Activated CD4-positive, alpha-beta T cell treated with anti-CD3 and anti-CD28 coated beads for 36 hours (primary cell): Measurements from ENCODE around the gene MAP4K4. TPM values are rescaled to one million over a fixed set of nuclear protein-coding genes. Genes with fewer than 3 reads are reported as not detected.
"Not testable (repeated sequence)": the region's sequence is repeated elsewhere in the genome, so short reads cannot be mapped to it uniquely, and the experiment has no call there.

Experiments
- ATAC-seq: fragments of 200-7000 bp; cut with Tn5 transposase; one replicate; pipeline ENCODE4 v1.10.0; 2021; ENCODE audit warnings: mild to moderate bottlenecking, moderate library complexity
- CTCF ChIA-PET: fragments of 350-600 bp; sonication (Branson Sonifier 250); formaldehyde crosslinking; loops from one replicate; lab custom pipeline; 2021; ENCODE audit warnings: antibody characterized with exemption; lab: Charles Lee
- POLR2A ChIA-PET: fragments of 350-600 bp; sonication (Branson Sonifier 250); formaldehyde crosslinking; loops from one replicate; lab custom pipeline; 2021; ENCODE audit warnings: antibody characterized with exemption, inconsistent platforms; lab: Charles Lee
- DNase-seq: peaks from one replicate; pipeline ENCODE4 v3.0.0-alpha.2; 2020
- H3K27ac Mint-ChIP-seq: one replicate; pipeline ENCODE4 v1.8.0; 2021; ENCODE audit warnings: mixed read lengths
- H3K27me3 Mint-ChIP-seq: one replicate; pipeline ENCODE4 v1.8.0; 2021; ENCODE audit warnings: mixed read lengths
- H3K36me3 Mint-ChIP-seq: one replicate; pipeline ENCODE4 v1.8.0; 2021; ENCODE audit warnings: low read depth, mixed read lengths
- H3K4me1 Mint-ChIP-seq: one replicate; pipeline ENCODE4 v1.8.0; 2021; ENCODE audit warnings: mixed read lengths
- H3K4me3 Mint-ChIP-seq: one replicate; pipeline ENCODE4 v1.8.0; 2021; ENCODE audit warnings: mild to moderate bottlenecking, moderate library complexity, mixed read lengths
- H3K9me3 Mint-ChIP-seq: one replicate; pipeline ENCODE4 v1.8.0; 2021; ENCODE audit warnings: low read depth, mixed read lengths
- intact Hi-C, 2 experiments: fragments of 100-400 bp; cut with DNase I in 1 of 2; cut with micrococcal nuclease in 1 of 2; formaldehyde crosslinking; loops; one replicate each; pipeline versions ENCODE4 v1.14.2 to v1.15.1; 2022 to 2024; cut with DNase I, micrococcal nuclease
- total RNA-seq, 2 experiments: library from RNA; stranded (reverse); gene quantifications; one replicate each; pipeline ENCODE4 v1.2.3, GENCODE V29; 2021

MAP4K4 gene
- total RNA-seq, 2 experiments from 2014 or later: 62.3 to 70.2 TPM

GRCh38 chr2:101742547-101742946, 45.0 kb downstream of the MAP4K4 start:
- POLR2A ChIA-PET: interaction anchor here (0.6 kb wide), 1 partner anchor 150 kb away, joined by 3 read pairs; no protein-coding TSS in a partner anchor
- DNase-seq: no peak
- intact Hi-C loops: no loop called here
- H3K27ac Mint-ChIP-seq: peak overlapping the region; percentile 58
- peaks cover 85% of the 10 kb centered on the region for H3K4me1 Mint-ChIP-seq
- no peaks in the 10 kb centered on the region for H3K27me3 Mint-ChIP-seq
- no peak overlapping the region for H3K4me3 Mint-ChIP-seq
- no peaks in the 10 kb centered on the region for H3K9me3 Mint-ChIP-seq
- CTCF ChIA-PET: interaction anchor here (0.7 to 2.8 kb wide), 5 partner anchors 9 to 46 kb away, joined by 3 to 9 read pairs (median 3); no protein-coding TSS in a partner anchor
- peaks cover 8% of the 10 kb centered on the region for H3K36me3 Mint-ChIP-seq
- ATAC-seq: no peak

DNA sequence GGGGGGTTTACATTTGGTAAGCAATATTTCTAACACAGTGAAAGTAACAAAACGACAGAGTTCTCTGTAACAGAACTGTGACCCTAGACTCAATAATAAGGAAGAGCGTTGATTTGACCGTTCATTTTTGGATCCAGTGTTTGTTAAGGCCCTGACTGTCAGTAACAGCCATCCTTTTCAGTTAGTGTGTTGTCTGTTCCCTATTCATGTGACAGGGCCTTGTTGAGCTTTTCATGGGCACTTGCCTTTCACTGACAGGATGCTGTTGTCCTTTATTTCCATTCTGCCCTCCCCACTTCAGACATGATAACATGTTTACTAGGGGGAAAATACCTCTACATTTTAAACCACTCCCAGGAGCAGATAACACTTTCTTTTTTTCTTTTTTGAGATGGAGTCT, 45.8 kb downstream of the MAP4K4 start:
- H3K27ac Mint-ChIP-seq: peak overlapping the region; percentile 79
- CTCF ChIA-PET: interaction anchor here (0.6 to 2.8 kb wide), 3 partner anchors 9 to 82 kb away, joined by 4 to 9 read pairs (median 4); no protein-coding TSS in a partner anchor
- H3K27me3 Mint-ChIP-seq: no peaks in the 10 kb centered on the region
- DNase-seq (no peak), ATAC-seq (peak; percentile 40)
- no peaks in the 10 kb centered on the region for H3K9me3 Mint-ChIP-seq
- H3K4me3 Mint-ChIP-seq: no peak overlapping the region
- POLR2A ChIA-PET: no interaction called here
- intact Hi-C loops: no loop called here
- peaks cover 8% of the 10 kb centered on the region for H3K36me3 Mint-ChIP-seq
- peaks cover 85% of the 10 kb centered on the region for H3K4me1 Mint-ChIP-seq

DNA sequence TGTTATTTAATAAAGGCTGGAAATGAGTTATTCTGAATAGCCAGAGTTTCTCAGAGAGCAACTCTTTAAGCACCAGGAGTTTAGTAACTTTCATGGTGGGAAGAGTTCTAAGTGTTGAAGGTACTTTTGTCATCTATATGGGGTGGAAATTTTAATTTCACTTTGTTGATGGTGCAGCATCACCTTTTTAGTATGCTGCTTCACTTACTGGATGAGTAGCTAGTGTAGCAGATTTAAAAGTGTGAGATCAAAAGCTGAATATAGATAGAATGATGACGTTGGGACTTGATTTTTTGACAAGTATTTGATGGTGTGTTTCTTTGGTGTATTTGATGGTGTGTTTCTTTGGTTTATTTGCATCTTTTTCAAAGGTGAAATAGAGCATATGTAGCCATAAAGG, 47.3 kb downstream of the MAP4K4 start:
- DNase-seq (no peak), ATAC-seq (peak; percentile 62)
- intact Hi-C loops: loop anchor here in 1 of 2 experiments (1.0 kb wide), 1 partner anchor 7 kb away; no protein-coding TSS in a partner anchor
- CTCF ChIA-PET: interaction anchor here (0.7 to 1.2 kb wide), 5 partner anchors 13 to 79 kb away, joined by 3 read pairs; no protein-coding TSS in a partner anchor
- no peaks in the 10 kb centered on the region for H3K9me3 Mint-ChIP-seq
- peak overlapping the region; percentile 17 for H3K27ac Mint-ChIP-seq
- H3K27me3 Mint-ChIP-seq: no peaks in the 10 kb centered on the region
- H3K4me1 Mint-ChIP-seq: peaks cover 74% of the 10 kb centered on the region
- POLR2A ChIA-PET: interaction anchor here (0.7 kb wide), 2 partner anchors 41 kb away, joined by 4 to 10 read pairs; no protein-coding TSS in a partner anchor
- H3K4me3 Mint-ChIP-seq: no peak overlapping the region
- H3K36me3 Mint-ChIP-seq: peaks cover 11% of the 10 kb centered on the region

DNA sequence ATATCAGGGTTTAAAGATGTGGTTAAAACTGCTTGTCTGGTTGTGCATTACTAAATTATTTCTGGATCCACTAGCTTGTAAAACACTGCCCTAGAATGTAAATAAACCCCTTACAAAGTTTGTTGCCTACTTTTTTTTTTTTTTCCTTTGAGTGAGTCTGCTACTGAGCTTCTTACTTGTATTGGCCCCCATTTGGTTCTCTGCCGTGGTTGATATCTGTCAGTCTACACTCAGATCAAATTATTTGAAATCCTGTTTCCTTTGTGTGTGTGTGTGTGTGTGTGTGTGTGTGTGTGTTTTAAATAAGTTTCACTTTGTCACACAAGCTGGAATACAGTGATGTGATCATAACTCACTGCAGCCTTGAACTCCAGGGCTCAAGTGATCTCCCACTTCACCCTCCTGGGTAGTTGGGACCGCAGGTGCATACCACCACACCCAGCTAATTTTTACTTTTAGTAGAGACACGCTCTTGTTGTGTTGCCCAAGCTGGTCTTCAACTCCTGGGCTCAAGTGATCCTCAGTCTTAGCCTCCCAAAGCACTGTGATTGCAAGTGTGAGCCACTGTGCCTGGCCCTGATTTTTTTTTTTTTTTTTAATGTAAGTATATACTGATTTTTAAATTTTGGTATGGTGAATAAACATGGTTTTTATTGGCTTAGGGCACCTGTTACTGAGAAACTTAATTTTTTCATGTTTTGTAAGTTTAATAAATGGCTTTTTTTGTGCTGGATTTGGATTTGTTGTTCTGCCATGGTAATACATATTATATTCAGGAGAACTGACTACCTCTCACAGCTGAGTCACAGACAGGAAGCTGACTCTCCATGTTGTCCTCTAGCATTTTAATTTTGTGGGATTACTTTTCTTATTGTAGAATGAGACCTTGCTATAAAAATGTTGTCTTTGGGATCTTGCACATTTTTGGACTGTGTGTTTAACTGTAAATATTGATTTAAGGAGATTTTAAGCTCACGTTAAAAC, 48.5 kb downstream of the MAP4K4 start:
- CTCF ChIA-PET: interaction anchor here (0.6 to 1.2 kb wide), 11 partner anchors 16 to 411 kb away, joined by 3 to 5 read pairs (median 3); no protein-coding TSS in a partner anchor
- H3K4me1 Mint-ChIP-seq: peaks cover 70% of the 10 kb centered on the region
- H3K27me3 Mint-ChIP-seq: no peaks in the 10 kb centered on the region
- intact Hi-C loops: no loop called here
- POLR2A ChIA-PET: interaction anchor here (0.7 to 0.9 kb wide), 3 partner anchors 9 to 40 kb away, joined by 3 to 10 read pairs (median 5); no protein-coding TSS in a partner anchor
- no peaks in the 10 kb centered on the region for H3K9me3 Mint-ChIP-seq
- peak; percentile 37 for ATAC-seq
- no peak for DNase-seq
- H3K27ac Mint-ChIP-seq: peak overlapping the region; percentile 73
- peaks cover 9% of the 10 kb centered on the region for H3K36me3 Mint-ChIP-seq
- H3K4me3 Mint-ChIP-seq: no peak overlapping the region

DNA sequence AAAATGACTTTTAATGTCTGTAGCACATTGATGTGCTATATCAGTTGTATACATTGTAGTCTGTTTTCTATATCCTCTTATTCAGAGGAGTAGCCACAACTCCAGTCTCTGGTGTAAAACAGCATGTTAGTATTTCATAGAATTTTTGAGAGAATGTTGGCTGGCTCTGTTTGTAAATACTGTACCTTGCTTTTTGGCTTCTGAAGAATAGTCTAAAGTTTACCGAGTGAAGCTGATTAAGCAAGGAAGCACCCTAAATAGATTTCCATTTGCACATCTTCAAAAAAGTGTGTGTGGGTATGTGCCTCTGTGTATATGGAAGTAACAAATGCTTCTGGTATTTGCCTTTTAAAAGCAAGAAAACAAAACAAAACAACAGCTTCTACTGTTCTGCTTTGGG, 50.5 kb downstream of the MAP4K4 start:
- intact Hi-C loops: no loop called here
- DNase-seq (no peak), ATAC-seq (no peak)
- H3K9me3 Mint-ChIP-seq: no peaks in the 10 kb centered on the region
- H3K4me3 Mint-ChIP-seq: no peak overlapping the region
- peaks cover 77% of the 10 kb centered on the region for H3K4me1 Mint-ChIP-seq
- POLR2A ChIA-PET: no interaction called here
- H3K27me3 Mint-ChIP-seq: no peaks in the 10 kb centered on the region
- CTCF ChIA-PET: interaction anchor here (0.6 to 0.8 kb wide), 3 partner anchors 9 to 429 kb away, joined by 3 to 4 read pairs (median 3); no protein-coding TSS in a partner anchor
- H3K27ac Mint-ChIP-seq: no peak overlapping the region
- peaks cover 9% of the 10 kb centered on the region for H3K36me3 Mint-ChIP-seq

GRCh38 chr2:101748462-101748861, 51.0 kb downstream of the MAP4K4 start:
- CTCF ChIA-PET: interaction anchor here (0.6 to 0.8 kb wide), 3 partner anchors 8 to 429 kb away, joined by 3 to 4 read pairs (median 3); no protein-coding TSS in a partner anchor
- H3K9me3 Mint-ChIP-seq, ATAC-seq, H3K27ac Mint-ChIP-seq, DNase-seq, intact Hi-C loops, H3K4me3 Mint-ChIP-seq, H3K36me3 Mint-ChIP-seq, H3K27me3 Mint-ChIP-seq, POLR2A ChIA-PET: not testable (repeated sequence)
- H3K4me1 Mint-ChIP-seq: peaks cover 77% of the 10 kb centered on the region

DNA sequence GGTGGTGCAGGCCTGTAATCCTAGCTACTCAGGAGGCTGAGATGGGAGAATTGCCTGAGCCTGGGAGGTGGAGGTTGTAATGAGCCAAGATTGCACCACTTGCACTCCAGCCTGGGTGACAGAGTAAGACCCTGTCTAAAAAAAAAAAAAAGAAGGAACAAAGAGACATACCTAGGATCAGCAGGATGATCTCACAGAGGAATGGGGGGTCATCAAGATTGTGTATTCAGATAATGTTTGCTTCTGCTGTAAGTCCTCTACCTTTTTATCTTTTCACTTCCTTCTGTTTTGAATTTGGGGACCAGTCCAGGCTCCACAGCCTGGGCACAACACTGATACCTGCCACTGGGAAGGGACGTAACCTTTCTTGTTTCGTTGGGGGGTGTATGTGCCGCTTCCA, 53.2 kb downstream of the MAP4K4 start:
- Mint-ChIP-seq H3K36me3 (peaks cover 3% of the 10 kb centered on the region), H3K4me1 (peaks cover 77% of the 10 kb centered on the region), H3K27me3 (no peaks in the 10 kb centered on the region), H3K27ac (no peak overlapping the region), H3K4me3 (no peak overlapping the region), H3K9me3 (no peaks in the 10 kb centered on the region)
- DNase-seq (no peak), ATAC-seq (no peak)
- ChIA-PET POLR2A (no interaction called here), CTCF (interaction anchor here (2.1 kb wide), 1 partner anchor 9 kb away, joined by 9 read pairs; no protein-coding TSS in a partner anchor)
- intact Hi-C loops: no loop called here

DNA sequence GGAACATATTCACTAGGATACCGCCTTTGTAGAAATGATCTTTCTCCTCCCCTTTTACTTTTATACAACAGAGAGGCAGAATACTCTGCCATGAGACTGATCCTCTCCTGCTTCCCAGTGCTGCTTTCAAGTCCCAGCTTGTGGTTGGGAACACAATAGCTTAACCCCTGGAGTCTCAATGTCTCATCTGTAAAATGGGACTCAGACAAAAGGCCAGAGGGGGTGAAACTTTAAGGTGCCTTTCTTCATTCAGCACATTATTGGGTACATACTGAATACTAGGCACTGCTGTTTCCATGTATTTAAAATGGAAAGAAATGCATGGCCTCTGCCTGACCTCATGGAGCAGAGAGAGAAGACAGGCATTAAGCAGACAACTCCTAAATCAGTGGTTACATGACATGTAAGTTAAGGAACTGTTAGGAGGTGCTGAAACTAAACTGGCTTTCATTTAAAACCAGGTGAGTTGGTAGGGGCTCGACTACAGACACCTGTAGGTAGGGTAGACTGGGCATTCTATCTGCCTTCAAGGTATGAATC, 53.8 kb downstream of the MAP4K4 start:
- Mint-ChIP-seq H3K9me3 (no peaks in the 10 kb centered on the region), H3K27ac (no peak overlapping the region), H3K4me3 (no peak overlapping the region), H3K27me3 (no peaks in the 10 kb centered on the region), H3K36me3 (peaks cover 3% of the 10 kb centered on the region), H3K4me1 (peaks cover 76% of the 10 kb centered on the region)
- ATAC-seq: no peak
- CTCF ChIA-PET: interaction anchor here (0.9 to 2.1 kb wide), 2 partner anchors 9 to 13 kb away, joined by 3 to 9 read pairs; no protein-coding TSS in a partner anchor
- DNase-seq: no peak
- POLR2A ChIA-PET: no interaction called here
- intact Hi-C loops: no loop called here

DNA sequence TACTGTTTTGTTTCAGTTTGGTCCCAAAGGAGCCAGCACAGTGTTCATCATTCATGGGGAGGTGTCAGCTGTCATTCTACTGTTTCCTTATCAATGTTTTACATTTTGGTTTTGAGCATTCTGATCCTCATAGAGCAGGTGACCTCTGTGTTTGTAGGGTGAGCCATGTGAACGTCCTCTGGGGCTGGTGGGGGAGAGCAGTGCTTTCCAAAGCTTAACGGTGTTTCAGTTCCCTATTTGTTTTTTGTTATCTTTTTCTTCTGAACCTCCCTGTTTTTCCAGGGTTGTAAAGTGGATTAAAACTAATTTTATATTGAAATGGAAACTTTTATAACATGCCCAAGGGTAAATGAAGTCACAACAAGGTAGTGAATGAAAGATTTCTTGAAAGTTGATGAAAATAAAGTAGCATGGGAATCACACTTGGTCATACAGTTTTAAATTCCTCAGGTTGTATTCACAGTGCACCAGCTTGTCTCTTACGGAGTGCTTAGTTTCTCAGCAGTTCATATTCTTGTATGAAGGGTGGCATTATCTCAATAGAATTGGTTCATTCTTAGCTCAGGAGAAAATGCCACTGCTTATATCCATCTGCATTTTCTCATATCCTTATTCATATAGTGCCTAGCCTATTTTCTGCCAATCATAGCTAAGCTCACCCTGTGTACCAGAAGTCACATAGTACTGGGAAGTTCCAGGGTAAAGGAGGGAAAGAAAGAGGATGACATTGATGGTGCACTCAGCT, 54.5 kb downstream of the MAP4K4 start:
- ChIA-PET CTCF (interaction anchor here (0.6 to 2.1 kb wide), 5 partner anchors 10 to 586 kb away, joined by 3 to 9 read pairs (median 3); no protein-coding TSS in a partner anchor), POLR2A (no interaction called here)
- no peaks in the 10 kb centered on the region for H3K9me3 Mint-ChIP-seq
- peaks cover 76% of the 10 kb centered on the region for H3K4me1 Mint-ChIP-seq
- intact Hi-C loops: loop anchor here in 1 of 2 experiments (1.0 kb wide), 1 partner anchor 8 kb away; no protein-coding TSS in a partner anchor
- DNase-seq: no peak
- no peak overlapping the region for H3K27ac Mint-ChIP-seq
- no peaks in the 10 kb centered on the region for H3K27me3 Mint-ChIP-seq
- H3K4me3 Mint-ChIP-seq: no peak overlapping the region
- peaks cover 3% of the 10 kb centered on the region for H3K36me3 Mint-ChIP-seq
- no peak for ATAC-seq
